Limb (tissue), 2 donors: ENCODE data around the gene ITSN2.
"Not testable (repeated sequence)": the region's sequence is repeated elsewhere in the genome, so short reads cannot be mapped to it uniquely, and the experiment has no call there.

Source experiments
- DNase-seq, 2 donors: peaks; one replicate each; pipeline ENCODE4 v3.0.0-alpha.2; 2016; ENCODE audit errors: extremely low spot score in 2 of 2

The ITSN2 gene

GRCh38 chr2:24363301-24363700 is 3.0 kb upstream of the ITSN2 start:
- no peak for DNase-seq

- no peak for DNase-seq
Observed at GRCh38 chr2:24362253-24362652, 1.9 kb upstream of the ITSN2 start.

- no peak for DNase-seq
Observed at GRCh38 chr2:24360963-24361330, 611 bp upstream of the ITSN2 start.

- DNase-seq = no peak
Observed at GRCh38 chr2:24359129-24360049, 947 bp downstream of the ITSN2 start.

- DNase-seq = not testable (repeated sequence)
Observed at GRCh38 chr2:24357767-24358166, 2.6 kb downstream of the ITSN2 start.

GRCh38 chr2:24357115-24357514 is 3.2 kb downstream of the ITSN2 start:
- DNase-seq = not testable (repeated sequence)

- DNase-seq = no peak
Observed at GRCh38 chr2:24354957-24355356, 5.4 kb downstream of the ITSN2 start.

- no peak for DNase-seq
Observed at GRCh38 chr2:24354395-24354794, 5.9 kb downstream of the ITSN2 start.

GRCh38 chr2:24353973-24354372 is 6.4 kb downstream of the ITSN2 start:
- DNase-seq = no peak

GRCh38 chr2:24353364-24353763 is 7.0 kb downstream of the ITSN2 start:
- DNase-seq = no peak

- DNase-seq = no peak
Observed at GRCh38 chr2:24352664-24353063, 7.7 kb downstream of the ITSN2 start.

GRCh38 chr2:24351981-24352380 is 8.4 kb downstream of the ITSN2 start:
- no peak for DNase-seq

GRCh38 chr2:24351627-24351938 is 8.8 kb downstream of the ITSN2 start:
- DNase-seq = no peak

- DNase-seq = no peak
Observed at GRCh38 chr2:24350826-24351626, 9.3 kb downstream of the ITSN2 start.

GRCh38 chr2:24349097-24349496 is 11.2 kb downstream of the ITSN2 start:
- DNase-seq = no peak

- no peak for DNase-seq
Observed at GRCh38 chr2:24345937-24346336, 14.4 kb downstream of the ITSN2 start.

- DNase-seq = no peak
Observed at GRCh38 chr2:24343225-24343882, 17.0 kb downstream of the ITSN2 start.

GRCh38 chr2:24342110-24342910 is 18.0 kb downstream of the ITSN2 start:
- DNase-seq = no peak

GRCh38 chr2:24339856-24340262 is 20.5 kb downstream of the ITSN2 start:
- DNase-seq = no peak

GRCh38 chr2:24339098-24339497 is 21.2 kb downstream of the ITSN2 start:
- DNase-seq = not testable (repeated sequence)

- no peak for DNase-seq
Observed at GRCh38 chr2:24337890-24338289, 22.4 kb downstream of the ITSN2 start.
